K562 (cell line): ENCODE measurements around the gene ABI2. TPM values are rescaled to one million over a fixed set of nuclear protein-coding genes. Genes with fewer than 3 reads are reported as not detected.

Experiments
- ATAC-seq: fragments of 200-7000 bp; cut with Tn5 transposase; 3 replicates; pipeline ENCODE4 v1.9.1; 2020; ENCODE audit warnings: moderate library complexity
- BruUV-seq: library from RNA; stranded (reverse); fragments of 400-500 nt; replicated peaks from 2 replicates; lab custom pipeline; 2021; lab: Mats Ljungman, UMichigan
- CTCF ChIA-PET: fragments of 300-600 bp; formaldehyde crosslinking; extraction: SDS; loops from one replicate; lab custom pipeline; 2021; ENCODE audit warnings: low intra/inter-chr PET ratio; lab: Yijun Ruan, JAX
- POLR2A ChIA-PET: fragments of 300-600, 350-650 bp; sonication (Branson Sonifier 250); formaldehyde crosslinking; extraction: SDS; loops from one replicate; lab custom pipeline; 2021; ENCODE audit warnings: antibody characterized with exemption, inconsistent platforms; lab: Yijun Ruan, JAX
- DNase-seq, 4 experiments: peaks; one replicate each; pipeline versions ENCODE4 v3.0.0 to v3.0.0-alpha.2; 2011 to 2018; ENCODE audit warnings: low spot score in 3 of 4, mixed read lengths in 3 of 4; ENCODE audit errors: extremely low read depth in 1 of 4
- FAIRE-seq: peaks from 2 replicates; lab custom pipeline; 2011; peaks lifted over from hg19 to GRCh38; lab: Jason Lieb, UNC
- H2AFZ ChIP-seq: 2 replicates; pipeline ENCODE4 v1.6.0; 2011; ENCODE audit warnings: low read depth, low read length, control low read depth, inconsistent platforms
- H3K27ac ChIP-seq: fragments of 200-600 bp; 3 replicates; pipeline ENCODE4 v1.8.0; 2011; ENCODE audit warnings: low read depth, mild to moderate bottlenecking, control low read depth, inconsistent platforms, low read length, moderate library complexity, mixed read lengths; ENCODE audit errors: extremely low read depth
- H3K27me3 ChIP-seq, 2 experiments: fragments of 300-600 bp in 1 of 2; 2 replicates in 1 of 2; 3 replicates in 1 of 2; pipeline versions ENCODE4 v1.6.0 to v1.8.0; 2011; ENCODE audit warnings: inconsistent platforms in 2 of 2, low read length in 2 of 2, mild to moderate bottlenecking in 1 of 2, mixed read lengths in 1 of 2, moderate library complexity in 1 of 2; ENCODE audit not compliant: control insufficient read depth in 2 of 2, insufficient read depth in 2 of 2
- H3K36me3 ChIP-seq: fragments of 300-600 bp; 3 replicates; pipeline ENCODE4 v1.8.0; 2011; ENCODE audit warnings: mild to moderate bottlenecking, low read length, inconsistent platforms; ENCODE audit not compliant: control insufficient read depth, insufficient read depth
- H3K4me1 ChIP-seq, 2 experiments: fragments of 200-600 bp in 1 of 2; replicated peaks in 1 of 2; 2 replicates in 1 of 2; 3 replicates in 1 of 2; pipeline versions ENCODE4 v1.5.1 to v1.8.0; 2011; ENCODE audit warnings: inconsistent platforms in 2 of 2, low read length in 2 of 2, mild to moderate bottlenecking in 1 of 2, mixed read lengths in 1 of 2, moderate library complexity in 1 of 2; ENCODE audit not compliant: control insufficient read depth in 2 of 2, insufficient read depth in 2 of 2
- H3K4me2 ChIP-seq: 2 replicates; pipeline ENCODE4 v1.6.1; 2011; ENCODE audit warnings: low read length, control low read depth, inconsistent platforms, mixed read lengths; ENCODE audit not compliant: insufficient read depth
- H3K4me3 ChIP-seq: fragments of 200-600 bp; sonication (generic), shearing (Covaris generic); 2 replicates; pipeline ENCODE4 v1.5.1; 2016; ENCODE audit warnings: control low read depth, inconsistent platforms
- H3K79me2 ChIP-seq: fragments of 200-600 bp; 3 replicates; pipeline ENCODE4 v1.8.0; 2011; ENCODE audit warnings: low read length, inconsistent platforms; ENCODE audit not compliant: control insufficient read depth, insufficient read depth
- H3K9ac ChIP-seq, 2 experiments: 2 replicates each; pipeline versions ENCODE4 v1.6.0 to v1.6.1; 2011; ENCODE audit warnings: low read depth in 2 of 2, low read length in 2 of 2, control low read depth in 1 of 2, inconsistent platforms in 1 of 2, mild to moderate bottlenecking in 1 of 2, mixed read lengths in 1 of 2; ENCODE audit not compliant: insufficient read depth in 1 of 2
- H3K9me1 ChIP-seq: one replicate; pipeline ENCODE4 v1.6.0; 2011; ENCODE audit warnings: inconsistent platforms, mild to moderate bottlenecking, low read length, moderate library complexity; ENCODE audit not compliant: control insufficient read depth, insufficient read depth
- H3K9me3 ChIP-seq: replicated peaks from 2 replicates; pipeline ENCODE4 v1.5.1; 2011; ENCODE audit warnings: low read depth, low read length, inconsistent platforms; ENCODE audit not compliant: control insufficient read depth, insufficient read depth
- H4K20me1 ChIP-seq: replicated peaks from 2 replicates; pipeline ENCODE4 v1.6.1; 2011; ENCODE audit warnings: low read length, inconsistent platforms, mixed read lengths; ENCODE audit not compliant: control insufficient read depth, insufficient read depth
- ARID1B ChIP-seq: fragments of 450-650 bp; IDR thresholded peaks from 2 replicates; pipeline ENCODE4 v1.6.1; 2016; ENCODE audit warnings: antibody characterized with exemption, mild to moderate bottlenecking, inconsistent platforms
- BHLHE40 ChIP-seq: IDR thresholded peaks from 2 replicates; pipeline ENCODE4 v1.6.1; 2011; ENCODE audit warnings: low read length, improper control_type of control experiment
- CBFA2T3 ChIP-seq: fragments of 450-650 bp; IDR thresholded peaks from 2 replicates; pipeline ENCODE4 v1.6.1; 2017
- GATA2 ChIP-seq: sonication (generic); formaldehyde crosslinking; IDR thresholded peaks from 2 replicates; pipeline ENCODE4 v1.4.0; 2020; ENCODE audit warnings: mild to moderate bottlenecking, missing genetic modification reagents
- KAT2B ChIP-seq: IDR thresholded peaks from one replicate; pipeline ENCODE4 v1.6.1; 2012; ENCODE audit warnings: low read depth, mild to moderate bottlenecking, control low read depth, inconsistent platforms, low read length, moderate library complexity
- MEIS2 ChIP-seq: fragments of 450-650 bp; IDR thresholded peaks from 2 replicates; pipeline ENCODE4 v1.6.1; 2014; ENCODE audit warnings: mild to moderate bottlenecking; ENCODE audit not compliant: partially characterized antibody
- NFIC ChIP-seq: fragments of 450-650 bp; IDR thresholded peaks from 2 replicates; pipeline ENCODE4 v1.6.1; 2017; ENCODE audit warnings: mild to moderate bottlenecking, inconsistent platforms
- POLR2AphosphoS5 ChIP-seq: IDR thresholded peaks from 2 replicates; pipeline ENCODE4 v1.6.1; 2011; ENCODE audit warnings: mild to moderate bottlenecking, low read depth, low read length, moderate library complexity; ENCODE audit not compliant: control insufficient read depth, insufficient read depth
- SMARCC2 ChIP-seq: fragments of 450-650 bp; IDR thresholded peaks from 2 replicates; pipeline ENCODE4 v1.6.1; 2017; ENCODE audit warnings: antibody characterized with exemption, moderate library complexity, mild to moderate bottlenecking, low read depth
- SRF ChIP-seq, 2 experiments: fragments of 250-450, 450-650 bp in 1 of 2; sonication (Bioruptor Pico) in 1 of 2; sonication (generic) in 1 of 2; formaldehyde crosslinking; IDR thresholded peaks; 2 replicates each; pipeline versions ENCODE4 v1.5.0 to v1.5.1; 2020 to 2022; ENCODE audit warnings: mild to moderate bottlenecking in 1 of 2, missing genetic modification reagents in 1 of 2
- TRIM24 ChIP-seq, 2 experiments: fragments of 450-650 bp; IDR thresholded peaks; 2 replicates each; pipeline ENCODE4 v1.6.1; 2016
- ZFP1 ChIP-seq: fragments of 450-650 bp; formaldehyde crosslinking; IDR thresholded peaks from 2 replicates; pipeline ENCODE4 v1.4.0; 2020; ENCODE audit warnings: mild to moderate bottlenecking, mixed read lengths
- ZNF589 ChIP-seq: fragments of 200-800 bp; sonication (Bioruptor generic); IDR thresholded peaks from 2 replicates; pipeline ENCODE4 v1.6.1; 2016; ENCODE audit warnings: low read depth, missing genetic modification characterization, missing compliant biosample characterization
- ZNF766 ChIP-seq: fragments of 200-800 bp; sonication (Bioruptor generic); conservative IDR thresholded peaks from 2 replicates; pipeline ENCODE4 v1.6.1; 2016; ENCODE audit warnings: missing genetic modification characterization, missing compliant biosample characterization
- WGBS: fragments of 100-300 bp; shearing (Covaris generic); methylation state at CpG from one replicate; pipeline ENCODE4 v1.1.6; 2016; ENCODE audit warnings: low coverage, mixed read lengths; ENCODE audit not compliant: insufficient coverage; ENCODE audit errors: missing lambda C conversion rate; 5-methylcytosine and 5-hydroxymethylcytosine counted together
- in situ Hi-C: fragments of 300-500 bp; cut with MboI; formaldehyde crosslinking; loops from 4 replicates; pipeline ENCODE4 v1.15.0; 2018; ENCODE audit warnings: inconsistent platforms, mixed read lengths
- intact Hi-C: fragments of 100-400 bp; cut with micrococcal nuclease; formaldehyde crosslinking; loops from 2 replicates; pipeline ENCODE4 v1.14.2; 2022
- polyA plus RNA-seq, 8 experiments: library from polyadenylated mRNA; depleted of rRNA in 4 of 8; stranded (reverse) in 5 of 8; unstranded in 3 of 8; fragments of >200 nt; fragmentation: Nextera tagmentation in 2 of 8; fragmentation: Illumina TruSeq in 1 of 8; extraction: Ambion mirVana in 2 of 8; extraction: Trizol in 1 of 8; gene quantifications; 2 replicates each; pipeline versions ENCODE4 v1.2.1 to v1.2.3, GENCODE V29; 2011 to 2014; ENCODE audit warnings: inconsistent platforms in 1 of 8, missing spikeins in 1 of 8
- total RNA-seq, 7 experiments: library from RNA; depleted of rRNA in 6 of 7; stranded (reverse); fragments of >200 nt in 6 of 7; fragmentation: Illumina TruSeq in 2 of 7; extraction: Trizol in 2 of 7; gene quantifications; 2 replicates each; pipeline versions ENCODE4 v1.2.1 to v1.2.3, GENCODE V29; 2011 to 2021; ENCODE audit warnings: low replicate concordance in 1 of 7
- TF ChIP-seq, protein P1 (sequence below): fragments of 450-650 bp; IDR thresholded peaks from 2 replicates; pipeline ENCODE4 v1.6.1; 2016
- TF ChIP-seq, protein P2 (sequence below), 2 experiments: IDR thresholded peaks in 1 of 2; conservative IDR thresholded peaks in 1 of 2; 2 replicates each; pipeline ENCODE4 v1.6.1; 2016; ENCODE audit warnings: low read depth in 2 of 2, mild to moderate bottlenecking in 1 of 2, missing compliant biosample characterization in 1 of 2, missing genetic modification characterization in 1 of 2, moderate library complexity in 1 of 2
- TF ChIP-seq, protein P3 (sequence below): fragments of 450-650 bp; IDR thresholded peaks from 2 replicates; pipeline ENCODE4 v1.6.1; 2016; ENCODE audit warnings: mild to moderate bottlenecking

The ABI2 gene
- total and polyA plus RNA-seq, 9 of the 15 experiments (the other 6 are each of a cell fraction or from before 2014, with no cell fraction given), result 5.3 to 24.3 (median 12.2) TPM

DNA sequence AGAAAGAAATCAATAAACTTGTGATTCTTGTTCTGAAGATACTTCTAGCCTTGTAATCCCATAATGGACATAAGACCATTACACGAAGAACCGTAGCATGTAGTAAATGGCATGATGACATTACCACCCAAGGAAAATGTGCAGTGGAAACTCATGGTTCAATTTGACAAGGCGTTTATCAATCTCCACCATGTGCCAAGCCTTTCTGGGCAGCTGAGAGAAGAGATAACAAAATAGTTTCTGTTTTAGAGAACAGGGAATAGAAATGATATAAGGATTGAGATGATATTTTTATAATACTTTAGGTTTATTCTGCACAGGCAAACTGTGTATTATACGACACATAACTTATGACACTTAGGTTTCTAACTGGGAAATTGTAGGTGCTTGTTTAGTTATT, 19.2 kb downstream of the ABI2 start:
- peak overlapping the region; percentile 52; the same call in 1 of the 2 replicates for H3K4me2 ChIP-seq
- H3K4me3 ChIP-seq, result no peak overlapping the region
- H3K9me3 ChIP-seq, result no peaks in the 10 kb centered on the region
- peak overlapping the region in 1 of 2 experiments; percentile 35; a peak in 1 of 4 replicates for H3K9ac ChIP-seq
- ATAC-seq, result peak; percentile 68
- H3K27ac ChIP-seq, result peak overlapping the region; percentile 66; the same call in 2 of the 3 replicates
- ChIA-PET POLR2A (no interaction called here), CTCF (no interaction called here)
- DNase-seq, result peak in 3 of 4 experiments; percentile 9 to 59 (median 25)
- H3K36me3 ChIP-seq, result no peaks in the 10 kb centered on the region
- H3K9me1 ChIP-seq, result no peaks in the 10 kb centered on the region
- intact Hi-C loops (no loop called here), in situ Hi-C loops (no loop called here)
- WGBS, result 13% methylated on average over 4 of the region's 4 CpGs
- no peaks in the 10 kb centered on the region for H3K27me3 ChIP-seq
- FAIRE-seq, result peak; percentile 75
- peaks cover 7% of the 10 kb centered on the region; the same call in 1 of the 3 replicates for H3K79me2 ChIP-seq
- peaks cover 4 to 16% of the 10 kb centered on the region in 2 experiments; a peak in 3 of 5 replicates for H3K4me1 ChIP-seq
- 0 out of 2 replicates have a peak overlapping the region, but pooled peaks have one; percentile 23 for H2AFZ ChIP-seq
- no peaks in the 10 kb centered on the region for H4K20me1 ChIP-seq
- BruUV-seq, result no TSS peak
- TF ChIP-seq, protein P1, sequence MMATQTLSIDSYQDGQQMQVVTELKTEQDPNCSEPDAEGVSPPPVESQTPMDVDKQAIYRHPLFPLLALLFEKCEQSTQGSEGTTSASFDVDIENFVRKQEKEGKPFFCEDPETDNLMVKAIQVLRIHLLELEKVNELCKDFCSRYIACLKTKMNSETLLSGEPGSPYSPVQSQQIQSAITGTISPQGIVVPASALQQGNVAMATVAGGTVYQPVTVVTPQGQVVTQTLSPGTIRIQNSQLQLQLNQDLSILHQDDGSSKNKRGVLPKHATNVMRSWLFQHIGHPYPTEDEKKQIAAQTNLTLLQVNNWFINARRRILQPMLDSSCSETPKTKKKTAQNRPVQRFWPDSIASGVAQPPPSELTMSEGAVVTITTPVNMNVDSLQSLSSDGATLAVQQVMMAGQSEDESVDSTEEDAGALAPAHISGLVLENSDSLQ, result peak; percentile 23; the same call in 1 of the 2 replicates
- TF ChIP-seq CBFA2T3 (peak; percentile 89), TRIM24 (IDR thresholded peaks at IDR 0.05) (peak; percentile 52 to 63; a peak in 3 of 4 replicates), BHLHE40 (peak; percentile 54; the same call in 1 of the 2 replicates), SRF (CRISPR knock-in tag; IDR thresholded peaks at IDR 0.05) (no peak), ZFP1 (CRISPR knock-in tag) (no peak), ARID1B (peak; percentile 84), KAT2B (no peak), GATA2 (CRISPR knock-in tag) (peak; percentile 18; the same call in 1 of the 2 replicates), POLR2AphosphoS5 (peak; percentile 68), NFIC (0 out of 2 replicates have a peak, but pooled peaks have one; percentile 34), ZNF766 (CRISPR knock-in tag) (0 out of 2 replicates have a peak, but pooled peaks have one; percentile 34), SMARCC2 (0 out of 2 replicates have a peak, but pooled peaks have one; percentile 30), ZNF589 (0 out of 2 replicates have a peak, but pooled peaks have one; percentile 43), MEIS2 (peak; percentile 77)
- TF ChIP-seq, protein P2, sequence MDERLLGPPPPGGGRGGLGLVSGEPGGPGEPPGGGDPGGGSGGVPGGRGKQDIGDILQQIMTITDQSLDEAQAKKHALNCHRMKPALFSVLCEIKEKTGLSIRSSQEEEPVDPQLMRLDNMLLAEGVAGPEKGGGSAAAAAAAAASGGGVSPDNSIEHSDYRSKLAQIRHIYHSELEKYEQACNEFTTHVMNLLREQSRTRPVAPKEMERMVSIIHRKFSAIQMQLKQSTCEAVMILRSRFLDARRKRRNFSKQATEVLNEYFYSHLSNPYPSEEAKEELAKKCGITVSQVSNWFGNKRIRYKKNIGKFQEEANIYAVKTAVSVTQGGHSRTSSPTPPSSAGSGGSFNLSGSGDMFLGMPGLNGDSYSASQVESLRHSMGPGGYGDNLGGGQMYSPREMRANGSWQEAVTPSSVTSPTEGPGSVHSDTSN (CRISPR knock-in tag; IDR thresholded peaks at IDR 0.05; ENCODE audit: low read depth), result no peak
- TF ChIP-seq, protein P2 (tag; conservative IDR thresholded peaks at IDR 0.05; ENCODE audit: low read depth), result peak; percentile 67
- TF ChIP-seq, protein P3, sequence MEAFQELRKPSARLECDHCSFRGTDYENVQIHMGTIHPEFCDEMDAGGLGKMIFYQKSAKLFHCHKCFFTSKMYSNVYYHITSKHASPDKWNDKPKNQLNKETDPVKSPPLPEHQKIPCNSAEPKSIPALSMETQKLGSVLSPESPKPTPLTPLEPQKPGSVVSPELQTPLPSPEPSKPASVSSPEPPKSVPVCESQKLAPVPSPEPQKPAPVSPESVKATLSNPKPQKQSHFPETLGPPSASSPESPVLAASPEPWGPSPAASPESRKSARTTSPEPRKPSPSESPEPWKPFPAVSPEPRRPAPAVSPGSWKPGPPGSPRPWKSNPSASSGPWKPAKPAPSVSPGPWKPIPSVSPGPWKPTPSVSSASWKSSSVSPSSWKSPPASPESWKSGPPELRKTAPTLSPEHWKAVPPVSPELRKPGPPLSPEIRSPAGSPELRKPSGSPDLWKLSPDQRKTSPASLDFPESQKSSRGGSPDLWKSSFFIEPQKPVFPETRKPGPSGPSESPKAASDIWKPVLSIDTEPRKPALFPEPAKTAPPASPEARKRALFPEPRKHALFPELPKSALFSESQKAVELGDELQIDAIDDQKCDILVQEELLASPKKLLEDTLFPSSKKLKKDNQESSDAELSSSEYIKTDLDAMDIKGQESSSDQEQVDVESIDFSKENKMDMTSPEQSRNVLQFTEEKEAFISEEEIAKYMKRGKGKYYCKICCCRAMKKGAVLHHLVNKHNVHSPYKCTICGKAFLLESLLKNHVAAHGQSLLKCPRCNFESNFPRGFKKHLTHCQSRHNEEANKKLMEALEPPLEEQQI, result no peak
